B cell (primary cell): ENCODE data around the gene LRIG1. TPM values are rescaled to one million over a fixed set of nuclear protein-coding genes. Genes with fewer than 3 reads are reported as not detected.

Source experiments
- ATAC-seq: fragments of 200-7000 bp; cut with Tn5 transposase; one replicate; pipeline ENCODE4 v1.10.0; 2021; ENCODE audit warnings: low read depth, mild to moderate bottlenecking, moderate number of reproducible peaks, moderate library complexity
- CTCF ChIA-PET: fragments of 350-600 bp; sonication (Branson Sonifier 250); formaldehyde crosslinking; loops from one replicate; lab custom pipeline; 2021; ENCODE audit warnings: antibody characterized with exemption, inconsistent platforms; lab: Charles Lee
- POLR2A ChIA-PET: fragments of 350-600 bp; sonication (Branson Sonifier 250); formaldehyde crosslinking; loops from one replicate; lab custom pipeline; 2021; ENCODE audit warnings: antibody characterized with exemption; lab: Charles Lee
- DNase-seq: peaks from one replicate; pipeline ENCODE4 v3.0.0; 2013
- H2AFZ ChIP-seq: 2 replicates; pipeline ENCODE4 v1.6.1; 2012; ENCODE audit warnings: mild to moderate bottlenecking, low read depth, low read length; ENCODE audit not compliant: insufficient read depth, poor library complexity, severe bottlenecking
- H3K27ac ChIP-seq, 2 donors: 1 replicate in 1 of 2; 2 replicates in 1 of 2; pipeline ENCODE4 v1.5.1; 2012 to 2013; ENCODE audit warnings: low read length in 2 of 2, mild to moderate bottlenecking in 2 of 2, moderate library complexity in 1 of 2
- H3K27me3 ChIP-seq, 4 experiments: fragments of 200-600 bp in 1 of 4; sonication (generic) in 1 of 4; replicated peaks in 1 of 4; 1 replicate in 2 of 4; 2 replicates in 2 of 4; pipeline versions ENCODE4 v1.6.1 to v1.7.0; 2013 to 2016; ENCODE audit warnings: low read length in 3 of 4, mild to moderate bottlenecking in 2 of 4, mixed read lengths in 1 of 4, moderate library complexity in 1 of 4; ENCODE audit not compliant: insufficient read depth in 4 of 4, control insufficient read depth in 3 of 4; ENCODE audit errors: control extremely low read depth in 1 of 4
- H3K36me3 ChIP-seq, 2 experiments: replicated peaks in 1 of 2; 1 replicate in 1 of 2; 2 replicates in 1 of 2; pipeline versions ENCODE4 v1.6.1 to v1.7.1; 2013; ENCODE audit warnings: low read length in 1 of 2; ENCODE audit not compliant: insufficient read depth in 2 of 2, control insufficient read depth in 1 of 2; ENCODE audit errors: control extremely low read depth in 1 of 2, extremely low read depth in 1 of 2
- H3K4me1 ChIP-seq, 2 donors: fragments of 200-600 bp in 1 of 2; sonication (generic) in 1 of 2; 1 replicate in 1 of 2; 2 replicates in 1 of 2; pipeline versions ENCODE4 v1.5.1 to v1.6.1; 2013 to 2017; ENCODE audit warnings: low read length in 2 of 2; ENCODE audit not compliant: control insufficient read depth in 2 of 2, insufficient read depth in 2 of 2
- H3K4me2 ChIP-seq: replicated peaks from 2 replicates; pipeline ENCODE3; 2012; ENCODE audit warnings: mild to moderate bottlenecking, low read depth, low read length; ENCODE audit not compliant: poor library complexity, severe bottlenecking
- H3K4me3 ChIP-seq, 5 experiments: fragments of 200-600 bp in 1 of 5; sonication (generic) in 1 of 5; 1 replicate in 3 of 5; 2 replicates in 2 of 5; pipeline versions ENCODE4 v1.5.1 to v1.7.0; 2011 to 2016; ENCODE audit warnings: low read length in 4 of 5, mild to moderate bottlenecking in 4 of 5, low read depth in 2 of 5, control low read depth in 1 of 5, moderate library complexity in 1 of 5; ENCODE audit not compliant: insufficient read depth in 1 of 5; ENCODE audit errors: control extremely low read depth in 1 of 5, extremely low read depth in 1 of 5
- H3K79me2 ChIP-seq: fragments of 200-600 bp; sonication (generic); one replicate; pipeline ENCODE4 v1.6.0; 2016; ENCODE audit warnings: low read length; ENCODE audit not compliant: control insufficient read depth, insufficient read depth
- H3K9ac ChIP-seq: fragments of 200-600 bp; sonication (generic); 2 replicates; pipeline ENCODE4 v1.6.1; 2017; ENCODE audit warnings: mild to moderate bottlenecking, low read length, moderate library complexity
- H3K9me3 ChIP-seq, 3 donors: one replicate each; pipeline versions ENCODE4 v1.6.1 to v1.7.1; 2013; ENCODE audit warnings: low read length in 2 of 3; ENCODE audit not compliant: control insufficient read depth in 2 of 3, insufficient read depth in 1 of 3; ENCODE audit errors: control extremely low read depth in 1 of 3
- H4K20me1 ChIP-seq: 2 replicates; pipeline ENCODE4 v1.6.0; 2012; ENCODE audit warnings: mild to moderate bottlenecking, low read length; ENCODE audit not compliant: insufficient read depth, control insufficient read depth, poor library complexity, severe bottlenecking
- H3K27ac Mint-ChIP-seq: one replicate; pipeline ENCODE4 v1.8.0; 2021; ENCODE audit warnings: mixed read lengths
- H3K27me3 Mint-ChIP-seq: one replicate; pipeline ENCODE4 v1.8.0; 2021; ENCODE audit warnings: mixed read lengths
- H3K4me1 Mint-ChIP-seq: one replicate; pipeline ENCODE4 v1.8.0; 2021; ENCODE audit warnings: mixed read lengths
- H3K4me3 Mint-ChIP-seq: one replicate; pipeline ENCODE4 v1.8.0; 2021; ENCODE audit warnings: mixed read lengths
- H3K9me3 Mint-ChIP-seq: one replicate; pipeline ENCODE4 v1.8.0; 2022; ENCODE audit warnings: mixed read lengths; ENCODE audit not compliant: insufficient read depth
- EZH2 ChIP-seq: IDR thresholded peaks from 2 replicates; pipeline ENCODE4 v1.6.1; 2012; ENCODE audit warnings: borderline replicate concordance, low read depth, mild to moderate bottlenecking, moderate library complexity, low read length; ENCODE audit not compliant: insufficient read depth, poor library complexity, severe bottlenecking
- WGBS: methylation state at CpG from one replicate; pipeline ENCODE4 v1.1.5; 2013; ENCODE audit warnings: missing lambda C conversion rate; ENCODE audit not compliant: insufficient coverage; 5-methylcytosine and 5-hydroxymethylcytosine counted together
- intact Hi-C: fragments of 100-400 bp; cut with micrococcal nuclease; formaldehyde crosslinking; loops from one replicate; pipeline ENCODE4 v1.10.0; 2022
- polyA plus RNA-seq: library from polyadenylated mRNA; depleted of rRNA; stranded (reverse); fragments of >200 nt; gene quantifications from 2 replicates; pipeline ENCODE4 v1.2.3, GENCODE V29; 2012
- total RNA-seq, 2 donors: library from RNA; stranded (reverse); fragments of 120-200 nt in 1 of 2; gene quantifications; 1 replicate in 1 of 2; 2 replicates in 1 of 2; pipeline versions ENCODE4 v1.2.3 to v1.2.4, GENCODE V29; 2013 to 2022
- TF ChIP-seq, protein P1 (sequence below): fragments of 200-600 bp; IDR thresholded peaks from one replicate; pipeline ENCODE4 v1.8.0; 2022; ENCODE audit warnings: antibody characterized with exemption, mild to moderate bottlenecking

LRIG1 gene
- total and polyA plus RNA-seq, 2 donors (not counting 1 experiment from before 2014, with no cell fraction given), result 9.2 to 12.4 TPM

DNA sequence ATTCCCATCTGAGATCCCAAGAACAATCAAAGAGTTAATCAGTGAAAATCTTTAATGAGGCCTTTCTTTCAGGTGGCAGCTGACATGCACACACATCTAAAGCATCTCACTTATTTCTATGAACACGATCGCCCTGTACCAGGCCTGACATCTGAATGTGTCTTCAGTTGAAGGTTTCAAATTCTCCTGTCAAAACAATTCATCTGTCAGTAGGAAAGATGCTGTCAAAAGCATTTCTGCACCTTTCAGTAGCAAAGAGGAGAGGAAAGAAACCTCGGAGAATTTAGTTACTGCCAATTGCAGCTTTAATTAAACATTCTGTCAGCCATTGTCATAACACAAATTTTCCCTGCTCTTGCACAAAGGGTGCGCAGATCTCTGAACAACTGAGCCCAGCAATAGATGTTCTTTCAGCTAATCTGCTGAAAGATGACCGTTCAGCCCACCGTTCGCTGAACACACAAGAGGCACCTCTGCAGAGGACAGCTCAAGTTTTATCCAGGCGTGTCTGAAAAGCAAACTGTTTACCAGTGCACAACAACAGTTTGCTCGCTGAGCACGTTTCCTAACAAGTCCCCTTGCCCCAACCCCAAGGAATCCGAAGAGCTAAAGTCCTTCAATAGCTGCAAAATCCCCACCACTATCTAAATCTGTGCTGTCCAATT is 34.1 kb downstream of the LRIG1 start:
- peaks cover 0 to 5% of the 10 kb centered on the region in 2 donors for H3K4me1 ChIP-seq
- CTCF ChIA-PET, result no interaction called here
- H3K4me3 ChIP-seq, result no peak overlapping the region
- POLR2A ChIA-PET, result interaction anchor here (0.5 to 1.5 kb wide), 2 partner anchors 13 to 15 kb away, joined by 3 read pairs; no protein-coding TSS in a partner anchor
- H3K36me3 ChIP-seq, result no peaks in the 10 kb centered on the region
- no peaks in the 10 kb centered on the region for H4K20me1 ChIP-seq
- 36% methylated on average over 7 of the region's 11 CpGs for WGBS
- intact Hi-C loops, result no loop called here
- no peak overlapping the region for H2AFZ ChIP-seq
- peaks cover 22% of the 10 kb centered on the region for H3K4me1 Mint-ChIP-seq
- H3K27me3 Mint-ChIP-seq, result peaks cover 28% of the 10 kb centered on the region
- no peak overlapping the region for H3K27ac Mint-ChIP-seq
- ATAC-seq (no peak), DNase-seq (no peak)
- H3K9me3 Mint-ChIP-seq, result no peaks in the 10 kb centered on the region
- H3K27me3 ChIP-seq, result peaks cover 0 to 13% (median 5%) of the 10 kb centered on the region in 4 experiments
- H3K9ac ChIP-seq, result no peak overlapping the region
- TF ChIP-seq, protein P1, sequence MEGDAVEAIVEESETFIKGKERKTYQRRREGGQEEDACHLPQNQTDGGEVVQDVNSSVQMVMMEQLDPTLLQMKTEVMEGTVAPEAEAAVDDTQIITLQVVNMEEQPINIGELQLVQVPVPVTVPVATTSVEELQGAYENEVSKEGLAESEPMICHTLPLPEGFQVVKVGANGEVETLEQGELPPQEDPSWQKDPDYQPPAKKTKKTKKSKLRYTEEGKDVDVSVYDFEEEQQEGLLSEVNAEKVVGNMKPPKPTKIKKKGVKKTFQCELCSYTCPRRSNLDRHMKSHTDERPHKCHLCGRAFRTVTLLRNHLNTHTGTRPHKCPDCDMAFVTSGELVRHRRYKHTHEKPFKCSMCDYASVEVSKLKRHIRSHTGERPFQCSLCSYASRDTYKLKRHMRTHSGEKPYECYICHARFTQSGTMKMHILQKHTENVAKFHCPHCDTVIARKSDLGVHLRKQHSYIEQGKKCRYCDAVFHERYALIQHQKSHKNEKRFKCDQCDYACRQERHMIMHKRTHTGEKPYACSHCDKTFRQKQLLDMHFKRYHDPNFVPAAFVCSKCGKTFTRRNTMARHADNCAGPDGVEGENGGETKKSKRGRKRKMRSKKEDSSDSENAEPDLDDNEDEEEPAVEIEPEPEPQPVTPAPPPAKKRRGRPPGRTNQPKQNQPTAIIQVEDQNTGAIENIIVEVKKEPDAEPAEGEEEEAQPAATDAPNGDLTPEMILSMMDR, result no peak
- TF ChIP-seq EZH2, result no peak
- no peak overlapping the region for H3K4me3 Mint-ChIP-seq
- H3K79me2 ChIP-seq, result peaks cover 24% of the 10 kb centered on the region
- no peaks in the 10 kb centered on the region for H3K9me3 ChIP-seq
- H3K4me2 ChIP-seq, result no peak overlapping the region
- no peak overlapping the region for H3K27ac ChIP-seq

DNA sequence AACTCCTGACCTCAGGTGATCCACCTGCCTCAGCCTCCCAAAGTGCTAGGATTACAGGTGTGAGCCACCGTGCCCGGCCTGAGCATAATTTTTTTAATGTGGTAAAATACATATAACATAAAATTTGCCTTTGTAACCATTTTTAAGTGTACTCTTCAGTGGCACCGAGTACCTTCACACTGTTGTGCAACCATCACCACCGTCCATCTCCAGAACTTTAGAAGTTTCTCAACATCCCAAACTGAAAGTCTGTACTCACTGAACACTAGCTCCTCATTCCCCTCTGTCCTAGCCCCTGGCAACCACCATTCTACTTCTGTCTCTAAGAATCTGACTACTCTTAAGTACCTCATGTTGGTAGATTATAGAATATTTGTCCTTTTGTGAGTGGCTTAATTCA is 35.2 kb downstream of the LRIG1 start:
- no peaks in the 10 kb centered on the region for H4K20me1 ChIP-seq
- intact Hi-C loops, result no loop called here
- no peak overlapping the region for H3K27ac Mint-ChIP-seq
- no peaks in the 10 kb centered on the region for H3K36me3 ChIP-seq
- no peaks in the 10 kb centered on the region for H3K4me1 ChIP-seq
- no peaks in the 10 kb centered on the region for H3K9me3 ChIP-seq
- no peak overlapping the region for H2AFZ ChIP-seq
- TF ChIP-seq, protein P1, result no peak
- no peak for TF ChIP-seq EZH2
- peaks cover 28% of the 10 kb centered on the region for H3K27me3 Mint-ChIP-seq
- H3K4me3 Mint-ChIP-seq, result no peak overlapping the region
- ATAC-seq (no peak), DNase-seq (no peak)
- no peak overlapping the region for H3K4me2 ChIP-seq
- WGBS, result 100% methylated on average over 2 of the region's 4 CpGs
- H3K27ac ChIP-seq, result no peak overlapping the region
- peaks cover 19% of the 10 kb centered on the region for H3K79me2 ChIP-seq
- H3K27me3 ChIP-seq, result peaks cover 0 to 13% (median 5%) of the 10 kb centered on the region in 4 experiments
- CTCF ChIA-PET, result no interaction called here
- POLR2A ChIA-PET, result no interaction called here
- no peaks in the 10 kb centered on the region for H3K9me3 Mint-ChIP-seq
- H3K4me1 Mint-ChIP-seq, result peaks cover 18% of the 10 kb centered on the region
- H3K9ac ChIP-seq, result no peak overlapping the region
- no peak overlapping the region for H3K4me3 ChIP-seq
